GM12873 (cell line): ENCODE measurements around the gene CTTNBP2.

ENCODE experiments used
- CTCF ChIP-seq: IDR thresholded peaks from 2 replicates; pipeline ENCODE4 v1.5.1; 2012; ENCODE audit warnings: low read depth, mild to moderate bottlenecking, moderate library complexity, low read length, control low read depth; ENCODE audit not compliant: insufficient read depth; ENCODE audit errors: missing control alignments

The CTTNBP2 gene

GRCh38 chr7:117802660-117803059, 70.6 kb downstream of the CTTNBP2 start:
- TF ChIP-seq CTCF = no peak

- no peak for TF ChIP-seq CTCF
These were observed 72.4 kb downstream of the CTTNBP2 start for GRCh38 chr7:117800841-117801240.

DNA sequence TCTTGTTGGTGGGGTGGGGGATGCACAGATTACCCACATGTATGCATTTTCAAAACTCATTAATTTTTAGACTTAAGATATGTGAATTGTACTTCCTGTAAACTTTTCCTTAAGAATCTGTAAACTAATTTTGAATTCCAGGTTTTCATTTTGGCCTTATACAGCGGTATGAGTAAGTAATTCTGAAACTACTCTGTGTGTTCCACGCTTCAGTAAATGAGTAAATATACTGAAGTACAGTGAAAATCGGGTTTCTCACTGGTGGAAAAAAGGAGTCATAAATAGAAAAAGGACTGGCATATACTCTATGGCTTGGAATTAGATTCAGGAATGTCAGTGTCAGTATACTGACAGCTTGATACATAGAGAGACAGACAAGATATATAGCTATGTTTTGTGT, 72.8 kb downstream of the CTTNBP2 start:
- no peak for TF ChIP-seq CTCF

DNA sequence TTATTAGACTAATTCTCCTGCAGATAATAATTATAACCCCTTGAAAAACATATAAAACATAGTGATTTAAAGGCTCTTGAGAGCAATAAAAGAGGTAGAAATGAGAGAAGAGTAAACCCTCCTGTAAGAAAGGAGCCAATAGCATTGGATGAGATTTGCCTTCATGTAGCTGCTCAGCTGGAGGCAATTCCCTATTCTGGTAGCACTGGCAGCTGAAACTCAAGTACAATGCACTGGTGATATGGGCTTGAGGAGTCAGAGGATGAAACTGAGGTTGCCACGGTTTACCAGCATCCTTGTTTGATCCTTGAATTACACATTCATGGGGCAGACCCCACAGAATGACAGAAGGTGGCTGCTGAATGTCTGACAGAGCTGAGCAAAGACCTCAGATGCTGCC, 76.4 kb downstream of the CTTNBP2 start:
- TF ChIP-seq CTCF = no peak

DNA sequence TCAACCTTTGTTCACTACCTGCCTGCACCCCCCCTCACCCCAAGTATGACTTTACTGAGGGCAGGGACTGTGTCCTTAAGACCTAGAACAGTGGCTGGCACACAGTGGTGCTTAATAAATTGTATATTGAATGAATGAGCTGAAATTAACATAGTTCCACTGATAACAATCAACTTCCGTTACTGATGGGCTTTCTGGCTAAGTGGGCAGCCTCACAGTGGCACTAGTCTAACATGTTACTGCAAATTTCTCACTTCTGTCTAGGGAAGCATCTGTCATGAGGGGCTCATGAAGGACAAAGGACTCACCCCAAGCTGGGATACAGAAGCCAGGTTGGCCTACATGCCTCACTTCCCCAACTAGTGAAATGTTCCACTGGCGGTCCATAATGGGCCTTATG, 79.3 kb downstream of the CTTNBP2 start:
- TF ChIP-seq CTCF = no peak

DNA sequence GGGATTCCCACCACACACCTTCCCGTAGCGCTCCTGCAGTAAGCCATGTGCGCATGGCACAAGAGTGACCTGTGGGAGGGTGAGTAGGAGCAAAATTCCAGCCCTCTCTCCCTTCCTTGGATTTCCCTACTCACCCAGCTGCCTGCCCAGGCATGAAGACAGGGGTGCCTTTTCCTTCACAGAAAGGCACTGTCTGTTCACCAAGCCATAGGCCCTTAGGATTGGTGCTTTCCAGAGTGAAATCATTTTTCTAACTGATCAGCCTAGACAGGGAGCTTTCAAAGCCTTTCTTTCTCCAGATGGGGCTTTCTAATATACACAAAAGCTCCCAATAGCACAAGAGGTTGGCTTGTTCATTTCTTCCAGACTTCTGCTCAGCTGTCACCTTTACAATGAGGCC, 79.7 kb downstream of the CTTNBP2 start:
- no peak for TF ChIP-seq CTCF

DNA sequence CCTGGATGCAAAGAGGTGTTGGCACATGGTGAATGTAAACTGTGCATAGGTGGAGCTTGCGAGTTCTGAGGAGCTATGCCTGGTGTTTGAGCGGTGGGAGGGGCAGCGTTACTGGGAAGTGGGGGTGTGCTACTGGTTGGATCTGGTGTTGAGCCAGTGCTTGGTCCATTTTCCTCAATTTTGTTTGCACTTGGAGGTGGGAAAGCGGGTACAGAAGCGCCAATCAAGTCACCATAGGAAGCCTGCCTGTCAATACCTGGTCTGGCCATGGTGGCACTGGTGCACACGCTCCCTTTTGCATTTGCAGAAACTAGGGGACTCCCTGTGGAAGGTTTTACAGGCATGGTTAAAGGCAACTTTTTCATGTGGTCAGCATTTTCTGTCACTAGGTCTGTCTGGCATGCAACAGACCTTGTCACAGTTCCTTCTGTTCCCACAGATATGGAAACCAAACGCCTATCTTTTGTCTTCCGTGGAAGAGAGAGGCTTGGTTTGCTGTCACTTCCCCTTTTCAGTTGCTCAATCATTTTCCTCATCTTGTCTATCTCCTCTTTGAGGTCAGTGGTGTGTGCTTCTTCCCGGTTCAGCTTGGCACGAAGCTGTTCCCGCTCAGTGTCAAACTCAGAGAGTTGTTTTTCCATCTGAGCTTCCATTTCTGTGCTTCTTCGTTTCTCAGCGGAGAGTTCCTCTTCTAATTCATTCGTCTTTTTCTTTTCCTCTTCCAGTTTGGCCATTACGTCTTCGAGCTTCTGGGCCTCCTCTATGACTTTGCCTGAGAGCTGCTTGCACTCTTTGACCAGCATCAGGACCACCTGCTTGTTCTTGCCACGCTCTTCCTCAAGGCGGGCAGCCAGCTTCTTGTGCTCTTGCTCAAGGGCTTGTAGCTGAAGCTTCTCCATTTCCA, 81.1 kb downstream of the CTTNBP2 start:
- peak; percentile 50 for TF ChIP-seq CTCF
